ENCODE measurements around the gene SDF2L1. TPM values are rescaled to one million over a fixed set of nuclear protein-coding genes. Genes with fewer than 3 reads are reported as not detected.

The SDF2L1 gene
- total RNA-seq, 1 experiment from 2014 or later: 91.5 TPM

DNA sequence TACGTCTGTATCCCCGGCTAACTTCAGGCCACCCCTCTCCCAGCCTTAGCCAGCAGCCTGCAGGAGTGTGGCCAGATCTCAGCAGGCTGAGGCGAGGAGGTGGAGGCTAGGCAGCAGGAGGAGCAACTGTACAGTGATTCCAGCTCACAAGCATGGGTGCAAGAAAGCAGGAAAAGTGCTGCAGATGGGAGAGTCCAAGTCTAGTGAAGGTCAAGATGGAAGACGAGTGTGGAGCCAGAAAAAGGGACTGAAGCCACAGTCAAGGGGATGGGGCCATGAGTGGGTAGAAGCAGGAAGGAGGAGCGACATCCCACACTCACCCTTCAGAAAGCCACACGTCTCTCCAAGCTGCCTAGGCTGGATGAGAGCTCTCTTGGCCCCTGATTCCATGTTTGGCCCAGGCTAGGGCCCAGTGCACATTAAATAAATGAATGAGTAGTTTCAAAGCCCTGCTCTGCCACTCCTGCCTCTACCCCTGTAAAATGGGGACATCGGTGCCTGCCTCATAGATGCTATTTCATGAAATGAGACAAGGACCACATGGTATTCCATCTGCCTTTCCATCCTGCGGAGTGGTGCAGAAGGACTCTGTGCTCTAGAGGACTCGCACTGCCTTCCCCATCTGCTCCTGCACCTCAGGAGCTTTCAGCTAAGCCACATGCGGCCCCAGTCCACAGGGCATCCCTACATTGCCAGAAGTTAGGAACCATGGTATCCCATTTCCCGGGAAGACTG is 15.2 kb upstream of the SDF2L1 start:
- H3K27ac Mint-ChIP-seq (ENCODE audit: low read depth, unreplicated experiment): no peak overlapping the region
- TF ChIP-seq, protein P1, sequence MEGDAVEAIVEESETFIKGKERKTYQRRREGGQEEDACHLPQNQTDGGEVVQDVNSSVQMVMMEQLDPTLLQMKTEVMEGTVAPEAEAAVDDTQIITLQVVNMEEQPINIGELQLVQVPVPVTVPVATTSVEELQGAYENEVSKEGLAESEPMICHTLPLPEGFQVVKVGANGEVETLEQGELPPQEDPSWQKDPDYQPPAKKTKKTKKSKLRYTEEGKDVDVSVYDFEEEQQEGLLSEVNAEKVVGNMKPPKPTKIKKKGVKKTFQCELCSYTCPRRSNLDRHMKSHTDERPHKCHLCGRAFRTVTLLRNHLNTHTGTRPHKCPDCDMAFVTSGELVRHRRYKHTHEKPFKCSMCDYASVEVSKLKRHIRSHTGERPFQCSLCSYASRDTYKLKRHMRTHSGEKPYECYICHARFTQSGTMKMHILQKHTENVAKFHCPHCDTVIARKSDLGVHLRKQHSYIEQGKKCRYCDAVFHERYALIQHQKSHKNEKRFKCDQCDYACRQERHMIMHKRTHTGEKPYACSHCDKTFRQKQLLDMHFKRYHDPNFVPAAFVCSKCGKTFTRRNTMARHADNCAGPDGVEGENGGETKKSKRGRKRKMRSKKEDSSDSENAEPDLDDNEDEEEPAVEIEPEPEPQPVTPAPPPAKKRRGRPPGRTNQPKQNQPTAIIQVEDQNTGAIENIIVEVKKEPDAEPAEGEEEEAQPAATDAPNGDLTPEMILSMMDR (IDR thresholded peaks at IDR 0.05; ENCODE audit: unreplicated experiment): no peak
- H3K4me3 Mint-ChIP-seq (ENCODE audit: unreplicated experiment): peak overlapping the region; percentile 86
- BruUV-seq (replicated peaks): no TSS peak
- no peaks in the 10 kb centered on the region for H3K27me3 Mint-ChIP-seq (ENCODE audit: insufficient read depth, unreplicated experiment)
- ChIA-PET CTCF (interaction anchor here (0.6 to 5.8 kb wide), 4 partner anchors 12 to 844 kb away, joined by 4 to 69 read pairs (median 7); partner anchors contain the start of gene SDF2L1), POLR2A (interaction anchor here (0.6 to 4.6 kb wide), 3 partner anchors 10 to 39 kb away, joined by 3 to 80 read pairs (median 6); partner anchors contain the start of gene SDF2L1)
- no peaks in the 10 kb centered on the region for H3K9me3 Mint-ChIP-seq (ENCODE audit: unreplicated experiment)
- DNase-seq (ENCODE audit: unreplicated experiment): no peak
- peaks cover 68% of the 10 kb centered on the region for H3K36me3 Mint-ChIP-seq (ENCODE audit: insufficient read depth, unreplicated experiment)
- peaks cover 33% of the 10 kb centered on the region for H3K4me1 Mint-ChIP-seq (ENCODE audit: insufficient read depth, unreplicated experiment)
- intact Hi-C loops (cut with micrococcal nuclease): no loop called here

DNA sequence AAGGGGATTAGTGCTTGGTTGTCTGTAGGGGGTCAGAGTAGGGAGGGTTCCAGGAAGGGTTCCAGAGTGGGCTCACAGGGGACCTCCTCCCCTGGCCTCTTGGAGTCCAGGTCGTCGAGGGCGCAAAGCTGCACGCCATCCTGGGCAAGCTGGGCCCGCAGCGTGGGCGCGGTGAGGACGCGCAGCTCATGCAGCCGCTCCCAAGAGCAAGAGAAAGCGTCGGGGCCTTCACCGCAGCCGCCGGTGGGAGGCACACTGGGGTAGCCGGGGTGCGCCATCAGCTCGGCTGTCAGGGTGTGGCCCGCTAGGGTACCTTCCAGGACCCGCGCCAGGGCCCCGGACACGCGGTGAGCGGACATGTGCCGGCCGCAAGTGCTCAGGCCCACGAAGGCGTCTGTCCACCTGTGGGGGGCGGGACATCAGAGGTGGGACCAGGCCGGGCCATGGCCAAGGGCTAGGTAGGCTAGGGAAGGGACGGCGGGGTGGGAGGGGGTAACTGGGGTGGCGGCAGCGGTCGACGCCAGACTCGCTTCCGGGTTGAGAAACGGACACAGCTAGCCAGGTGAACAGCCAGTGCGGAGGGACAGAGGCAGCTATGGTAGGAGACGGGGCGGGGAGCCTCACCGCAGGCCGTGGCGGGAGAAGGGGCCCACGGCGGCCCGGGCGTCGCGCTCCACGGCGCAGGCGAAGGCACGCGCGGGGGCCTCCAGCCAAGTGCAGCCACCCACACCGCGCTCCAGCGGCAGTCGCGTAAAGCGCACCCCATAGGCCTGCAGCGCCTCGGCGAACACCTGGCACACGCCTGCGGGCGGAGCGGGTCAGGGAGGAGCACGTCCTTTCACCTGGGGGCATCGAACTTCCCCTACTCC is 13.5 kb upstream of the SDF2L1 start:
- Mint-ChIP-seq H3K27me3 (ENCODE audit: insufficient read depth, unreplicated experiment) (no peaks in the 10 kb centered on the region), H3K4me1 (ENCODE audit: insufficient read depth, unreplicated experiment) (peaks cover 16% of the 10 kb centered on the region), H3K9me3 (ENCODE audit: unreplicated experiment) (no peaks in the 10 kb centered on the region), H3K4me3 (ENCODE audit: unreplicated experiment) (peak overlapping the region; percentile 86), H3K27ac (ENCODE audit: low read depth, unreplicated experiment) (peak overlapping the region; percentile 83), H3K36me3 (ENCODE audit: insufficient read depth, unreplicated experiment) (peaks cover 51% of the 10 kb centered on the region)
- POLR2A ChIA-PET: interaction anchor here (0.6 to 4.6 kb wide), 12 partner anchors 9 to 528 kb away, joined by 3 to 80 read pairs (median 5); partner anchors contain the start of genes PPIL2, SDF2L1 and UBE2L3
- TF ChIP-seq, protein P1 (IDR thresholded peaks at IDR 0.05; ENCODE audit: unreplicated experiment): no peak
- CTCF ChIA-PET: interaction anchor here (0.6 to 5.8 kb wide), 13 partner anchors 10 to 1059 kb away, joined by 3 to 69 read pairs (median 4); partner anchors contain the start of gene SDF2L1
- DNase-seq (ENCODE audit: unreplicated experiment): no peak
- no TSS peak for BruUV-seq (replicated peaks)
- intact Hi-C loops (cut with micrococcal nuclease): loop anchor here (1.0 kb wide), 1 partner anchor 14 kb away; the partner anchor contains the start of gene SDF2L1

DNA sequence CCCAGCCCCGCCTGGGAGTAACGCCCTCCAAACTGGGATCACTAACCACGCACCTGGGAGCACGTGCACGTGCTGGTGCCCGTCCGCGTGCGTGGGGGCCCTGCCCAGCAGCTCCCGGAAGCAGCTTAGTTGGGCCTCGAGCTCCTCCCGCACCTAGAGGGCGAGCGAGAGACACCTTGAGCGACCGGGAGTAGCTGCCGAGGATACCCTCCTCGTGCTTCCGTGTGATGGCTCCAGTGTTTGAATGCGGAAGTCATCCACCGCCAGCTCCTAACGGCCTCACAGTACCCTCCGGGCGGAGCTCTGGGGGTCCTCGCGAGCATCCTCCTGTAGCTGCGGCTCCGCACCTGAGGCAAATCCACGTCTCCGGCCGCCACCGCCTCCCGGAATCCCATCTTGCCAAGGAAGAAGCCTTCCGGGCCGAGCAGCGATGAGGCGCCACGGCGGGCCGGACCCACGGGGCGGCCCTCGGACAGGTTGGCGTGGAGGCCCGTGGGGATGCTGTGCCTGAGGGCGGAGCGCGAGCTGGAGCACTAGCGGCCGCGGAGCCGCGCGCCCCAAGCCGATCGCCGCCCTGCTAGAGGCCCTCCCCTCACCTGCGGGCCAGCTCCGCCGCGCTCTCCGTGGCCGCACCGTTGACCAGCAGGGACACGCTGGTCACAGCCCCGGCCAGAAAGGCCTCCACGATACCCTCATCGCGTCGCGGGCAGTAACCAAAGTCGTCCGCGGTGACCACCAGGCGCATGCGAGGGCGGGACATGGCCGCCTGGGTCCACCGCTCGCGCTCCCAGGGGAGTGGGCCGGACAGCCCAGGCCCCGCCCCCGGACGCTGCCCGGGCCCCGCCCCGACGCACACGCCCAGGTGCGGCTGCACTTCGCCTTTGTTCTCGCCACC is 12.6 kb upstream of the SDF2L1 start, which contains the start of gene YDJC:
Gene YDJC, minus strand, starts transcription at position 768 of the 895 bp plus-strand sequence. Its CDS starts 8 bp downstream, at position 760.
- H3K4me1 Mint-ChIP-seq (ENCODE audit: insufficient read depth, unreplicated experiment): peaks cover 15% of the 10 kb centered on the region
- ChIA-PET POLR2A (interaction anchor here (0.6 to 4.6 kb wide), 14 partner anchors 10 to 528 kb away, joined by 3 to 80 read pairs (median 4); partner anchors contain the start of genes PPIL2, SDF2L1 and UBE2L3), CTCF (interaction anchor here (0.6 to 5.8 kb wide), 13 partner anchors 9 to 1059 kb away, joined by 3 to 69 read pairs (median 4); partner anchors contain the start of genes PPIL2 and SDF2L1)
- peak; percentile 94 for DNase-seq (ENCODE audit: unreplicated experiment)
- TSS peak; percentile 57 for BruUV-seq (replicated peaks)
- H3K9me3 Mint-ChIP-seq (ENCODE audit: unreplicated experiment): no peaks in the 10 kb centered on the region
- H3K4me3 Mint-ChIP-seq (ENCODE audit: unreplicated experiment): peak within 1 kb of the TSS; percentile 86
- H3K27ac Mint-ChIP-seq (ENCODE audit: low read depth, unreplicated experiment): peak within 1 kb of the TSS; percentile 83
- peaks cover 44% of the 10 kb centered on the region for H3K36me3 Mint-ChIP-seq (ENCODE audit: insufficient read depth, unreplicated experiment)
- intact Hi-C loops (cut with micrococcal nuclease): loop anchor here (1.0 kb wide), 1 partner anchor 13 kb away; the partner anchor contains the start of gene SDF2L1
- TF ChIP-seq, protein P1 (IDR thresholded peaks at IDR 0.05; ENCODE audit: unreplicated experiment): peak; percentile 80
- no peaks in the 10 kb centered on the region for H3K27me3 Mint-ChIP-seq (ENCODE audit: insufficient read depth, unreplicated experiment)
